WTC11 (cell line): Measurements from ENCODE around the gene SLIT3. TPM values are rescaled to one million over a fixed set of nuclear protein-coding genes. Genes with fewer than 3 reads are reported as not detected.

Source experiments
- ATAC-seq: fragments of 200-7000 bp; cut with Tn5 transposase; 2 replicates; pipeline ENCODE4 v1.10.0; 2021; ENCODE audit warnings: mild to moderate bottlenecking, moderate library complexity
- CTCF ChIA-PET: fragments of 300-600 bp; sonication (Branson Sonifier 250); formaldehyde crosslinking; loops from one replicate; lab custom pipeline; 2021; ENCODE audit warnings: antibody characterized with exemption; lab: Charles Lee
- POLR2A ChIA-PET: fragments of 350-600 bp; sonication (Branson Sonifier 250); formaldehyde crosslinking; loops from one replicate; lab custom pipeline; 2021; ENCODE audit warnings: antibody characterized with exemption; lab: Charles Lee
- DNase-seq: peaks from one replicate; pipeline ENCODE4 v3.0.0; 2021; ENCODE audit warnings: low spot score
- H3K27ac Mint-ChIP-seq: 2 replicates; pipeline ENCODE4 v1.8.0; 2021; ENCODE audit warnings: mixed read lengths
- H3K27me3 Mint-ChIP-seq: 2 replicates; pipeline ENCODE4 v1.8.0; 2021; ENCODE audit warnings: low read depth, mild to moderate bottlenecking, moderate library complexity, mixed read lengths
- H3K36me3 Mint-ChIP-seq: 2 replicates; pipeline ENCODE4 v1.8.0; 2021; ENCODE audit warnings: mixed read lengths
- H3K4me1 Mint-ChIP-seq: 2 replicates; pipeline ENCODE4 v1.8.0; 2022; ENCODE audit warnings: mixed read lengths
- H3K4me3 Mint-ChIP-seq: 2 replicates; pipeline ENCODE4 v1.8.0; 2021; ENCODE audit warnings: mild to moderate bottlenecking, moderate library complexity, mixed read lengths
- H3K9me3 Mint-ChIP-seq: 2 replicates; pipeline ENCODE4 v1.8.0; 2021; ENCODE audit warnings: mixed read lengths
- ARID4B ChIP-seq: sonication (generic); formaldehyde crosslinking; IDR thresholded peaks from 2 replicates; pipeline ENCODE4 v1.8.0; 2023; ENCODE audit warnings: missing genetic modification reagents, mild to moderate bottlenecking, borderline replicate concordance
- ATF1 ChIP-seq: sonication (generic); formaldehyde crosslinking; IDR thresholded peaks from 2 replicates; pipeline ENCODE4 v1.8.1; 2023; ENCODE audit warnings: mild to moderate bottlenecking, moderate library complexity, missing genetic modification reagents
- CREM ChIP-seq: sonication (generic); formaldehyde crosslinking; IDR thresholded peaks from 2 replicates; pipeline ENCODE4 v1.8.1; 2022; ENCODE audit warnings: mild to moderate bottlenecking, missing genetic modification reagents, moderate library complexity
- GABPB1 ChIP-seq: sonication (generic); formaldehyde crosslinking; IDR thresholded peaks from 2 replicates; pipeline ENCODE4 v1.8.1; 2023; ENCODE audit warnings: mild to moderate bottlenecking, missing genetic modification reagents
- HMGA2 ChIP-seq: fragments of 250-450 bp; sonication (Bioruptor Pico); IDR thresholded peaks from 2 replicates; pipeline ENCODE4 v1.4.0; 2021; ENCODE audit warnings: mild to moderate bottlenecking, moderate library complexity
- IRF1 ChIP-seq: sonication (generic); formaldehyde crosslinking; IDR thresholded peaks from 2 replicates; pipeline ENCODE4 v1.8.0; 2023; ENCODE audit warnings: missing genetic modification reagents
- JAZF1 ChIP-seq: fragments of 250-450 bp; sonication (Bioruptor Pico); IDR thresholded peaks from 2 replicates; pipeline ENCODE4 v1.9.0; 2021; ENCODE audit warnings: moderate library complexity, mild to moderate bottlenecking, inconsistent platforms
- MAX ChIP-seq: sonication (generic); formaldehyde crosslinking; IDR thresholded peaks from 2 replicates; pipeline ENCODE4 v1.8.0; 2022; ENCODE audit warnings: mild to moderate bottlenecking, missing genetic modification reagents
- NR2C2 ChIP-seq: sonication (generic); formaldehyde crosslinking; IDR thresholded peaks from 2 replicates; pipeline ENCODE4 v1.8.0; 2022; ENCODE audit warnings: mild to moderate bottlenecking, missing genetic modification reagents
- USF2 ChIP-seq: sonication (generic); formaldehyde crosslinking; IDR thresholded peaks from 2 replicates; pipeline ENCODE4 v1.8.1; 2023; ENCODE audit warnings: mild to moderate bottlenecking, missing genetic modification reagents, moderate library complexity
- ZNF121 ChIP-seq: sonication (generic); formaldehyde crosslinking; IDR thresholded peaks from 2 replicates; pipeline ENCODE4 v1.8.0; 2023; ENCODE audit warnings: missing genetic modification reagents
- ZNF232 ChIP-seq: sonication (generic); formaldehyde crosslinking; IDR thresholded peaks from 2 replicates; pipeline ENCODE4 v1.8.0; 2022; ENCODE audit warnings: mild to moderate bottlenecking, missing genetic modification reagents
- ZNF263 ChIP-seq: sonication (generic); formaldehyde crosslinking; IDR thresholded peaks from 2 replicates; pipeline ENCODE4 v1.8.1; 2022; ENCODE audit warnings: low read depth, mild to moderate bottlenecking, moderate library complexity, missing genetic modification reagents
- ZNF281 ChIP-seq: sonication (generic); formaldehyde crosslinking; IDR thresholded peaks from 2 replicates; pipeline ENCODE4 v1.8.0; 2023; ENCODE audit warnings: mild to moderate bottlenecking, missing genetic modification reagents
- ZNF425 ChIP-seq: fragments of 250-450 bp; sonication (Bioruptor Pico); conservative IDR thresholded peaks from 2 replicates; pipeline ENCODE4 v1.9.0; 2021; ENCODE audit warnings: mild to moderate bottlenecking
- ZNF532 ChIP-seq: fragments of 250-450 bp; sonication (Bioruptor Pico); IDR thresholded peaks from 2 replicates; pipeline ENCODE4 v1.9.0; 2021; ENCODE audit warnings: mild to moderate bottlenecking, borderline replicate concordance
- total RNA-seq: library from RNA; stranded (reverse); gene quantifications from 3 replicates; pipeline ENCODE4 v1.2.3, GENCODE V29; 2021

Gene SLIT3
- total RNA-seq, 1 experiment from 2014 or later = 1.9 TPM

GRCh38 chr5:169243651-169244422, 57.1 kb downstream of the SLIT3 start (continued):
- TF ChIP-seq ZNF281 = no peak
- TF ChIP-seq ZNF121 (CRISPR knock-in tag) = no peak
- no peak for TF ChIP-seq ZNF532
- no peak for TF ChIP-seq MAX
- TF ChIP-seq ATF1 (CRISPR knock-in tag) = no peak
- TF ChIP-seq USF2 (CRISPR knock-in tag) = no peak
- TF ChIP-seq JAZF1 = no peak

- Mint-ChIP-seq H3K9me3 (peaks cover 16% of the 10 kb centered on the region; the same call in 1 of the 2 replicates), H3K4me3 (no peak overlapping the region), H3K27ac (no peak overlapping the region), H3K36me3 (0 out of 2 replicates have a peak, but pooled peaks cover 1% of the 10 kb centered on the region), H3K27me3 (no peaks in the 10 kb centered on the region), H3K4me1 (no peaks in the 10 kb centered on the region)
- DNase-seq = no peak
- ATAC-seq = no peak
- CTCF ChIA-PET = no interaction called here
- POLR2A ChIA-PET = no interaction called here
- no peak for TF ChIP-seq HMGA2 (CRISPR knock-in tag)
- no peak for TF ChIP-seq ZNF232 (CRISPR knock-in tag)
- no peak for TF ChIP-seq ARID4B
- no peak for TF ChIP-seq CREM (CRISPR knock-in tag)
- no peak for TF ChIP-seq IRF1
- TF ChIP-seq GABPB1 (CRISPR knock-in tag) = no peak
- no peak for TF ChIP-seq ZNF425 (CRISPR knock-in tag)
- no peak for TF ChIP-seq ZNF263
- TF ChIP-seq NR2C2 (CRISPR knock-in tag) = no peak
These were observed 58.1 kb downstream of the SLIT3 start for GRCh38 chr5:169242849-169243186.
